HG02970 (cell line): ENCODE data around the gene ORAI2.
"Not testable (repeated sequence)": the region's sequence is repeated elsewhere in the genome, so short reads cannot be mapped to it uniquely, and the experiment has no call there.

Source experiments
- ATAC-seq: cut with Tn5 transposase; IDR thresholded peaks from one replicate; pipeline ENCODE4 v1.9.1; 2021; ENCODE audit warnings: mild to moderate bottlenecking, moderate library complexity, moderate number of reproducible peaks; ENCODE audit not compliant: unreplicated experiment, low FRiP score

Gene ORAI2

DNA sequence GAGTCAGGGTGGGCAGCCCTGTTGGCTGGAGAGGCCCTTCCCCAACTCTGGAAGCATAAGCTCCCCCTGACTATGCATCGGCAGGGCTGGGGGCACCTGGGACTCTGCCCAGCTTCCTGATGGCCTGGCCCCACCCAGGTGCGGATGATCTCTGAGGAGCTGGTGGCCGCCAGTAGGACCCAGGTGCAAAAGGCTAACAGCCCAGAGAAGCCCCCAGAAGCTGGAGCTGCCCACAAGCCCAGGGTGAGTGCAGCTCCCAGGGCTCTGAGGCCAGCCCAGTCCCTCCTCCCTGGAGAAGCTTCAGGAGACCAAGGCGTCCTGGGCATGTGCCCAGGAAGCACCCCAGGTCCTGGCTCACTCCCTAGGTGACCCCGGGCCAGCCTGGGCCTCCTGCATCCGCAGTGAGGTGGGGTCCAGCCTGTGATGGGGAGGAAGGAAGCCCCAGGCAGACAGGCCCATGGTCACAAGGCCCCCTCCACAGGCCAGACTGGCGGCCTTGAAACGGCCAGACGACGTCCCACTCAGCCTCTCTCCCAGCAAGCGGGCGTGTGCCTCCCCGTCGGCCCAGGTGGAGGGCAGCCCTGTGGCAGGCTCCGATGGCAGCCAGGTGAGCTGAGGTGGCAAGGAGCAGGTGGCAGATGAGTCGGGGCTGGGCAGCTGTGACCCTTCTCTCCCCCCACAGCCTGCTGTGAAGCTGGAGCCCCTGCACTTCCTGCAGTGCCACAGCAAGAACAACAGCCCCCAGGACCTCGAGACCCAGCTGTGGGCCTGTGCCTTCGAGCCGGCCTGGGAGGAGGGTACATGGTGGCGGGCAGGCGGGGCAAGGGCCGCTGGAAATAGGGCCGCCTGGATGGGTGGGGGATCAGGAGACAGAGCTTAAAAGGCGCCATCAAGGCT is 34.5 kb downstream of the ORAI2 start:
- ATAC-seq: no peak

DNA sequence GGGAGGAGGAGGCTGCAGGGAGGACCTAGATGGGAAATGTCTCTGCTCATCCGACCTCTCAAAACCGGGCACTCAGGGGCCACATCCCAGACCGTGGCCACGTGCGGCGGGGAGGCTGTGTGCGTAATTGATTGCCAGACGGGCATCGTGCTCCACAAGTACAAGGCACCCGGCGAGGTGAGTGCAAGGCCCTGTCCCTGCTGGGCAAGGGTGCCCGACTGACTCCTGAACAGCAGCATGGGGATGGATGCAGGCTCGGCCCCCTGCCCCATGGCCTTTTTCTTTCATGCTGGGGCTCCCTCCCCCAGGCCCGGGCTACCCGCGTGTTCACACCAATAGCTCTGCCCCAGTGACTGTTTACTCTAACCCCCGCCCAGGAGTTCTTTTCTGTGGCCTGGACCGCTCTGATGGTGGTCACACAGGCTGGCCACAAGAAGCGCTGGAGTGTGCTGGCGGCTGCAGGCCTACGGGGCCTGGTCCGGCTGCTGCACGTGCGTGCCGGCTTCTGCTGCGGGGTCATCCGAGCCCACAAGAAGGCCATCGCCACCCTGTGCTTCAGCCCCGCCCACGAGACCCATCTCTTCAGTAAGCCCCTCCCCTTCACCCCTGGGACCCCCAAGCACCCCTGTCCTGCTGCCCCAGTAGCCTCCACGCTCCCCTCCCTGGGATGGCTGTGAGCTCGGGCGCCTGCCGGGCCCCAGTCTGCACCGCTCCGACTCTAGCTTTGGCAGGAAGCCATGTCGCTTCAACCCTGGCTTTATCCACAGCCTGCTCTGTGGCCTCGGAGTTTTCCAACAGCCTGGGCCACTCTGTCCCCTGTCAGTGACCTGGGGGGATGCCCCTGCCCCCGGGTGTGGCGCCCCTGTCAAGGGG is 35.3 kb downstream of the ORAI2 start:
- no peak for ATAC-seq

DNA sequence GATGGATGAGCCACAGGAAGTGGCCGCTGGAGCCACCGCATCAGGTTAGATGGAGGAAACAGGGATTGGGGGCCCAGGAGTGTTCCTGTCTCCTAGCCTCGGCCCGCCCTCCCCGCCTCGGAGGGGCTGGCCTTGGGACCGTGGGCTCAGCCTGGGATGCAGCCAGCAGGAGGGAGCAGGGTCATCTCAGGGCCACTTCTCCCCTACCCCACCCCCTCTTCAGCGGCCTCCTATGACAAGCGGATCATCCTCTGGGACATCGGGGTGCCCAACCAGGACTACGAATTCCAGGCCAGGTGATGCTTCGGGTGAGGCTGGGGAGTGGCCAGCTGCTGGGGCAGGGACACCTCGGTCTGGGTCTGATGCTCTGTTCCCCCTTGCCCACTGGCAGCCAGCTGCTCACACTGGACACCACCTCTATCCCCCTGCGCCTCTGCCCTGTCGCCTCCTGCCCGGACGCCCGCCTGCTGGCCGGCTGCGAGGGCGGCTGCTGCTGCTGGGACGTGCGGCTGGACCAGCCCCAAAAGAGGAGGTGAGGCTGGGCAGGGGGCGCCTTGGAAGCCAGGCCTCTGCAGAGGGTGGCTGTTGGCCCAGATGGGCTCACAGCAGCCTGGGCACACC is 36.1 kb downstream of the ORAI2 start:
- no peak for ATAC-seq

DNA sequence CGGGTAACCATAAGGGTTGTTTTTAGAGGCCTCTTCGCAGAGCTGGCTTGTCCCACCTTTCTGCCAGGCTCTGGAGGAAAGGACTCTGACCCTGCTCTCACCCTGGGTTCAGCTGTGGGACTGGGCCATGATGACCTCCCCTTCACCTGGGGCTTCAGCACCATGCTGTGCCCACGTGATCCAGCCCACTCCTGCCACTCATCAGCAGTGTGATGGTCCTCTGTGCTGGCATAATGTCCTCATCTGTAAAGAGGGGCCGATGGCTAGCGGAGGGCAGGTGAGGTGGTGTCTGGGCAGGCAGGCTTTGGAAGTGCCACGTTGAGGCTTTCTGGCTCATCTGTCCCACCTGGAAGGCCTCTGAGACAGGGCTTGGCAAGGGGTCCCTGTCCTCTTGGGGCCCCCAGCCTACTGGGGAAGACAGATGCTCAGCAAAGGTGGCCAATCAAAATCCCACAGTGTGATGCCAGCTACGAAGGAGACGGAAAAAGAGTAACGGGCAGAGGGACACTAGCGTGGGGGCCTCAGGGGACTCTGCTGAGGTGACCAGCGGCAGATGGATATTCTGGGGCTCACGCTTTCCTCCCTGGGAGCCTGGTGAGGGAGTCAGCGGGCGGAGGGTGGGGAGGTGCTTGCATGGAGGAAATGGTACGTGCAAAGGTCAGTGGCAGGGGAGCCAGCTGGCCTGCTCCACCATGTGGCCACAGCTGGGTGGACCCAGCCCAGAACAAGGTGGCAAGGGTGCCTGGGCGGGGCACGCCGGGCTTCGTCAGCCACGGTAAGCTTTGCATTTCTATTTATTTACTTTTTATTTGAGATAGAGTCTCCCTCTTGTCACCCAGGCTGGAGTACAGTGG is 36.8 kb downstream of the ORAI2 start:
- ATAC-seq: no peak

- ATAC-seq: no peak
These were observed 38.4 kb downstream of the ORAI2 start for GRCh38 chr7:102471791-102472125.

DNA sequence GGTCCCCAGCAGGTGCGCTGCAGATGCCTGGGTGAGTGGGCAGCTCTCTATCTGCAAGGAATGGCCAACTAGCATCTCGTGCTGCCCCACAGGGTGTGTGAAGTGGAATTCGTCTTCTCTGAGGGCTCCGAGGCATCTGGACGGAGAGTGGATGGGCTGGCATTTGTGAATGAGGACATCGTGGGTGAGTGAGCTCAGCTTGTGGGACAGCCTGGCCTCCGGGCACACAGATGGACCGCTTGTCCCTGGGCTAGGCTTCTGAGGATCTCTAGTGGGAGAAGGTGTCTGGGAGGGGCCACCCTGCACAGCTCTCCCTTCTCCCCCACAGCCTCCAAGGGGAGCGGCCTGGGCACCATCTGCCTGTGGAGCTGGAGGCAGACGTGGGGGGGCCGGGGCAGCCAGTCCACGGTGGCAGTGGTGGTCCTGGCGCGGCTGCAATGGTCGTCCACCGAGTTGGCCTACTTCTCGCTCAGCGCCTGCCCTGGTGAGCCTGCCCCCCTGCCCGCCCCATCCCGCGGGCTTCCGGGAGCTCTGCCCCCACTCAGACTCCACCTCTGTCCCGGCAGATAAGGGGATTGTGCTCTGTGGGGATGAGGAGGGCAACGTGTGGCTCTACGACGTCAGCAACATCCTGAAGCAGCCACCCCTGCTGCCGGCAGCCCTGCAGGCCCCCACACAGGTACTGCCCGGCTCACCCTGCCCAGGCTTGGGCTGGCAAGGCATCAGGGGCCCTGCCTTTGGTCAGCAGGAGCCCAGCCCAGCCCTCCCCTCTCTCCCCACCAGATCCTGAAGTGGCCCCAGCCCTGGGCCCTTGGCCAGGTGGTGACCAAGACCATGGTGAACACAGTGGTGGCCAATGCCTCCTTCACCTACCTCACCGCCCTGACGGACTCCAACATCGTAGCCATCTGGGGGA is 39.0 kb downstream of the ORAI2 start:
- no peak for ATAC-seq

DNA sequence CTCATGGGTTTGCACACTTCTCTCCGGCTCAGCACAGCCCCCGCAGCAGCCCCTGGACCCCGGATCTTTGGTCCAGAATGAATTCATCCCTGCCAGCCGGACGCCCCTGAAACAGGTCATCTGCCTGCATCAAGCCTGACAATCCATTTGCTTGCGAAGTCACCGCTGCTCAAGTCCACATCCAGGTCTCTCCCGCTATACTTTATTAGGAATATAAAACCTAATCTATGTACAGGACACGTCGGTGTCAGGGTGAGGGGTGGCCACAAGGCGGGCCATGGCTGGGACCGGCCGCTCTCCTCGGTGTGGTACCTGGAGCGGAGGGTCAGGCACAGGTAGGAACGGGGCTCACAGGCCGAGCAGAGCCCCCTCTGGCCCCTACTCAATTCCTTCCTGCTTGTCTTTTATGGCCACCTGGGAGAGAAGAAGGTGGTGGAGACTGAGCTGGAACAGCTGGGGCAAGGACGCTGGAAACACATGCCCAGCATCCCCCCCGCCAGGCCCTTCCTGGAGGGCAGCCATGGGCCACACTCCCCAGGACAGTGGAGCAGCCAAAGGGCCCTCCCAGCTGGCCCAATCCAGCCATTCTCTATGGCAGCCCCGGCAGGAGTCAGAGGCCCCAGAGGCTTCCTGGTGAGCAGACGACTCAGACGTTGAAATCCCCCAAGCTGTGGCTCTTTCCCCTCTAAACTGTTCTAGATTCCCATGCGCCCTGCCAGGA is 40.1 kb downstream of the ORAI2 start:
- no peak for ATAC-seq

GRCh38 chr7:102474116-102474515 is 40.7 kb downstream of the ORAI2 start:
- ATAC-seq: not testable (repeated sequence)

DNA sequence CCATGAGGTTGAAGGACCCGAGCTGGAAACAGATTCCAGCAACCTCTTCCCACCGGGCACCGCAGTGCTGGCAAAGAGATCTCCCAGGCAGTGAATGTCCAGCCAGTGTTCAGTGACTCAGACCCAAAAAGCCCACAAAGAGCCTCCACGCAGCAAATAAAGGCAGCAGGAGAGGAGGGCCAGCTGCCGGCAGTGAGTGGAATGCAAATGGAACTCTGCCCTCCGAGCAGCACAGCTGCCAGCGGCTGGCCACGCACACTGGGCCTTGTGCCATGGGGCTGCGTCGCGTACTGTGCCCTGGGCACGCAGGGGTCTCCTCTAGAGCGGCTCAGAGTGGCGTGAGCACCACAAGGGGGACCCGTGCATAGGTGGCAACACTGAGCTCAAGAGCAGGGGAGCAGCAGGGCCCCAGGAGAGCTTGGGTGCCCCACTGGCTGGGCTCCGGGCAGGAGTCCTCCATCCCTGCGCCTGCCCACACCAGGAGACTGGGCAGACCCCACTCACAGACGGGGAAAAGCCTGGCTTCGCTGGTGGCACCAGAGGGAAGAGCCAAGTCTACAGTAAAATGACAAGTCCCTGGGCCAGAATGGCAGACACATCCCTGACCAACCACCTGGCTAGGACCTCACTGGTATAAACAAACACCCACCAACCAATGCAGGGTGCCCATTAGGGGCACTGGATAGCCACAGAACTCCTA is 41.5 kb downstream of the ORAI2 start:
- ATAC-seq: not testable (repeated sequence)

DNA sequence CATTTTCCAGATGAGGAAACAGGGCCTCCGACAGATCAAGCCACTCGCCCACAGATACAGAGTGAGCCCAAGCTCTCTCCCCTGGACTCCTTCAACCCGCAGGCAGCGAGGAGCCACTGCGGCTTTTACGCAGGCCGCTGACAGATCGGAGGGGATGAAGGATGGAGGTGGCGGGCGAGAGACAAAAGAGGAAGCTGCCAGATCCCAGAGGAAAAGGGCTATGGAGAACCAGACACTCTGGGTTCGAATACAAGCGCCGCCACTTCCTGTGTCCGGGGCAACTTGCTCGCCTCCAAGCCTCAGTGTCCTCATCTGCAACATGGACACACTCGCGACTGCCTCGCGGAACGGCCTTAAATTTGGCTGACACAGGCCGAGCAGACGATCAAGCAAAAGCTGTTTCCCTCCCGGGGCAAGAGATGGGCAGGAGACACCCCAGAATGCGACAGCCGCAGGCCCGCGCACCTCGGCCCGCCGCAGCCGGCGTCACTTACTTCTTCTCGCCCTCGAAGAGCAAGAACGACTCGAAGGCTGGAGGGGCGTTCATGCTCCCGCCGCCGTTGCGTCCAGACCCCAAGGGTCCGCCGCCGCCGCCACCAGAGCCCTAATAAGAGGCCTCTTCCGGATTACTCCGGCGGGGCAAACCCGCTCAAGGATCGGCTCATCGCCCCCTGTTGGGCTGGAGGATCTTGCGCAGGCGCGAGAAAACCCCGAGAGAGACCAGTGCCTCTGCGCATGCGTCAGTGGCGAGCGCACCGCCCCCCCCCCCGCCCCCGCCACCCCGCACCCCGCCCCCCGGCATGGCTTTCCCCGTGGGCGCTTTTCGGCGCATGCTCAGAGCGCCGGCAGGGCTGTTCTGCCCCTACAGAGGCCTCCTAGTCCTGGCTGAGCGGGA is 45.2 kb downstream of the ORAI2 start, which contains the start of gene POLR2J:
Gene POLR2J, minus strand, starts transcription at position 609 of the 895 bp plus-strand sequence. Its CDS starts 62 bp downstream, at position 547.
- ATAC-seq: peak; percentile 91

GRCh38 chr7:102479209-102479584 is 45.8 kb downstream of the ORAI2 start:
- ATAC-seq: peak; percentile 30

- ATAC-seq: not testable (repeated sequence)
These were observed 46.7 kb downstream of the ORAI2 start for GRCh38 chr7:102479982-102480637.

DNA sequence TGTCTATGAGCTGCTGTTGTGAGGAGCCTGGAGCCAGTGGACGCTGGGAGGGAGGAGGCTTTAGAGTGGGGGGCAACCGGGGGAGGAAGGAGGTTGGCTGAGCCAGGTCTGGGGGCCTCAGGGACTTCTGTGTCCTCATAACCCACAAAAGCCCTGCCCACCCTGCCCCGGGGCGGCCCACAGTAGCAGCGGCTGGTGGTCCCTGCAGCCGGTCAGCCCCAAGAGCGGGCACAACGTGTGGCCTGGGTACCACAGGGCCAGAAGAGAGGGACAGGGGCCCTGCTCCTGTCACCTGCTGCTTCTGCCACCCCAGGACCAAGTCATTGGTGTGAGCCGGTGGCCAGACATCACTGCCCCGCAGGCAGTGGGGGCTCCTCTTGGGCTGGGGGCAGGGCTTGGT is 48.6 kb downstream of the ORAI2 start:
- not testable (repeated sequence) for ATAC-seq

DNA sequence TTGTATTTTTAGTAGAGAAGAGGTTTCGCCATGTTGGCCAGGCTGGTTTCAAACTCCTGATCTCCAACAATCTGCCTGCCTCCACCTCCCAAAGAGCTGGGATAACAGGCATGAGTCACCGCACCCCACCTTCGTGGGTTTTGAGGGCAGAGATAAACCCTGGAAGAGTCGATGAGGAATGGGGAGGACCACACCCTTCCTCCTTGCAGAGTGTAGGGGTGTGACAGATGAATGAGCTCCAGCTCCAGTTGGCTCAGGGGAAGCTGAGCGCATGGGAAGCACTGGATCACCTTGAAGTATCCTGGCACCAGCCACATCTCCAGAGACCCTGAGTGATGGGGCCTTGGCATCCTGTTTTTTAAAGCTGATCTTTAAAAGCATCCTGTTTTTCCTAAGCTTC is 50.9 kb downstream of the ORAI2 start:
- not testable (repeated sequence) for ATAC-seq

DNA sequence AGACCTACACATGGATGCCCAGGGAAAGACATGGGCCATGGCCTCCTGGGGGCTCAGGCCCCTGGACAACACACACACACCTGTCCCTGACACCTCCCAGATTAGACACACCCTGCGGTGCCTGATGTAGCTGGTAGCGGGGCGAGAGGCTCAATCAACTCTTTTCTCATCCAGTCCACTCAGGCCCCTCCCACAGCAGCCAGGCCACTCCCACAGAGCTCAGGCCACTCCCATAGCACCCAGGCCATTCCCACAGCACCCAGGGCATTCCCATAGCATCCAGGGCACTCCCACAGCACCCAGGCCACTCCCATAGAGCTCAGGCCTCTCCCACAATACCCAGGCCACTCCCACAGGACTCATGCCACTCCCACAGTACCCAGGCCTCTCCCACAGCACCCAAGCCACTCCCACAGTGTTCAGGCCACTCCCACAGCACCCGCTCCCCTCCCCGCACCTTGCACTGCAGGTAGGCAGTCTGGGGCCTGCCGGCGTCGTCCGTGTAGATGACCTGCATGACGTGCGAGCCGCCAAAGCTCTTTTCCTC is 57.2 kb downstream of the ORAI2 start:
- not testable (repeated sequence) for ATAC-seq
